Liver (tissue), 3 donors: Measurements from ENCODE around the gene SLC17A4.

ENCODE experiments used
- SP1 ChIP-seq: IDR thresholded peaks from 2 replicates; pipeline ENCODE4 v1.6.1; 2018; ENCODE audit warnings: antibody characterized with exemption, mild to moderate bottlenecking
- TAF1 ChIP-seq: conservative IDR thresholded peaks from 2 replicates; pipeline ENCODE4 v1.6.1; 2016; ENCODE audit warnings: antibody characterized with exemption, mild to moderate bottlenecking
- YY1 ChIP-seq: IDR thresholded peaks from 2 replicates; pipeline ENCODE4 v1.6.1; 2016; ENCODE audit warnings: antibody characterized with exemption, mild to moderate bottlenecking
- TF ChIP-seq, protein P1 (sequence below): fragments of 150-350 bp; IDR thresholded peaks from 2 replicates; pipeline ENCODE4 v1.5.1; 2017; ENCODE audit warnings: improper control_type of control experiment, low read depth, low read length; ENCODE audit not compliant: missing input control
- donor health status: healthy.
- donor health status: healthy.

GRCh38 chr6:25777031-25777430 is 22.5 kb downstream of the SLC17A4 start:
- TF ChIP-seq TAF1 (no peak), YY1 (no peak), SP1 (no peak)
- TF ChIP-seq, protein P1, sequence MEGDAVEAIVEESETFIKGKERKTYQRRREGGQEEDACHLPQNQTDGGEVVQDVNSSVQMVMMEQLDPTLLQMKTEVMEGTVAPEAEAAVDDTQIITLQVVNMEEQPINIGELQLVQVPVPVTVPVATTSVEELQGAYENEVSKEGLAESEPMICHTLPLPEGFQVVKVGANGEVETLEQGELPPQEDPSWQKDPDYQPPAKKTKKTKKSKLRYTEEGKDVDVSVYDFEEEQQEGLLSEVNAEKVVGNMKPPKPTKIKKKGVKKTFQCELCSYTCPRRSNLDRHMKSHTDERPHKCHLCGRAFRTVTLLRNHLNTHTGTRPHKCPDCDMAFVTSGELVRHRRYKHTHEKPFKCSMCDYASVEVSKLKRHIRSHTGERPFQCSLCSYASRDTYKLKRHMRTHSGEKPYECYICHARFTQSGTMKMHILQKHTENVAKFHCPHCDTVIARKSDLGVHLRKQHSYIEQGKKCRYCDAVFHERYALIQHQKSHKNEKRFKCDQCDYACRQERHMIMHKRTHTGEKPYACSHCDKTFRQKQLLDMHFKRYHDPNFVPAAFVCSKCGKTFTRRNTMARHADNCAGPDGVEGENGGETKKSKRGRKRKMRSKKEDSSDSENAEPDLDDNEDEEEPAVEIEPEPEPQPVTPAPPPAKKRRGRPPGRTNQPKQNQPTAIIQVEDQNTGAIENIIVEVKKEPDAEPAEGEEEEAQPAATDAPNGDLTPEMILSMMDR = no peak
